H1 (cell line): ENCODE results near the gene KLHDC7A. TPM values are rescaled to one million over a fixed set of nuclear protein-coding genes. Genes with fewer than 3 reads are reported as not detected.

Experiments used
- ASH2L ChIP-seq: fragments of 200-600, 300-600 bp; sonication (generic); IDR thresholded peaks from one replicate; pipeline ENCODE4 v1.7.1; 2017; ENCODE audit warnings: low read length
- CTBP2 ChIP-seq: IDR thresholded peaks from 2 replicates; pipeline ENCODE4 v1.7.0; 2011; ENCODE audit warnings: borderline replicate concordance, mild to moderate bottlenecking, moderate library complexity, mixed read lengths, low read length; ENCODE audit not compliant: insufficient read depth, insufficient read length
- EP300 ChIP-seq, 2 experiments: IDR thresholded peaks; 1 replicate in 1 of 2; 2 replicates in 1 of 2; pipeline ENCODE4 v1.6.1; 2011 to 2012; ENCODE audit warnings: low read depth in 2 of 2, low read length in 2 of 2, mild to moderate bottlenecking in 2 of 2, borderline replicate concordance in 1 of 2, inconsistent platforms in 1 of 2, moderate library complexity in 1 of 2
- GTF2F1 ChIP-seq: IDR thresholded peaks from 2 replicates; pipeline ENCODE4 v1.6.1; 2012; ENCODE audit warnings: low read depth, low read length, improper control_type of control experiment, borderline replicate concordance
- JUN ChIP-seq: IDR thresholded peaks from 2 replicates; pipeline ENCODE4 v1.6.1; 2011; ENCODE audit warnings: low read depth, mild to moderate bottlenecking, improper control_type of control experiment, low read length
- KDM5A ChIP-seq: fragments of 200-600 bp; IDR thresholded peaks from 2 replicates; pipeline ENCODE4 v1.7.1; 2012; ENCODE audit warnings: mild to moderate bottlenecking, low read length, inconsistent platforms, mixed read lengths
- POLR2AphosphoS5 ChIP-seq: IDR thresholded peaks from 2 replicates; pipeline ENCODE4 v1.6.1; 2011; ENCODE audit warnings: low read depth, low read length
- SP1 ChIP-seq: IDR thresholded peaks from 2 replicates; pipeline ENCODE4 v1.6.1; 2011; ENCODE audit warnings: low read depth, low read length
- TAF7 ChIP-seq: optimal IDR thresholded peaks from 2 replicates; pipeline ENCODE3; 2011; ENCODE audit warnings: low read depth, mild to moderate bottlenecking, inconsistent platforms, low read length, moderate library complexity, borderline replicate concordance
- TBP ChIP-seq: IDR thresholded peaks from 2 replicates; pipeline ENCODE4 v1.6.1; 2011; ENCODE audit warnings: low read depth, low read length, improper control_type of control experiment
- TCF12 ChIP-seq: IDR thresholded peaks from 2 replicates; pipeline ENCODE4 v1.6.1; 2011; ENCODE audit warnings: low read depth, mild to moderate bottlenecking, low read length
- YY1 ChIP-seq: IDR thresholded peaks from 2 replicates; pipeline ENCODE4 v1.6.1; 2011; ENCODE audit warnings: low read depth, mild to moderate bottlenecking, low read length
- polyA plus RNA-seq, 7 experiments: library from polyadenylated mRNA; depleted of rRNA in 3 of 7; stranded (reverse) in 5 of 7; unstranded in 2 of 7; fragments of >200 nt in 5 of 7; fragments of 200-250 nt in 2 of 7; gene quantifications; 1 replicate in 5 of 7; 2 replicates in 1 of 7; 4 replicates in 1 of 7; pipeline versions ENCODE4 v1.2.1 to v1.2.3, GENCODE V29; 2011 to 2013; ENCODE audit warnings: missing spikeins in 2 of 7, mixed read lengths in 2 of 7
- total RNA-seq: library from RNA; stranded (reverse); fragmentation: NEBNext Ultra II Directional; extraction: Animal tissue kit (Norgen Biotek cat#: 25700); gene quantifications from 2 replicates; pipeline ENCODE4 v1.2.1, GENCODE V29; 2021
- TF ChIP-seq, protein P1 (sequence below): IDR thresholded peaks from 2 replicates; pipeline ENCODE4 v1.6.1; 2012; ENCODE audit warnings: low read length, inconsistent platforms
- TF ChIP-seq, protein P2 (sequence below): IDR thresholded peaks from 2 replicates; pipeline ENCODE4 v1.6.1; 2012; ENCODE audit warnings: inconsistent platforms
- TF ChIP-seq, protein P3 (sequence below): IDR thresholded peaks from 2 replicates; pipeline ENCODE4 v1.6.1; 2012; ENCODE audit warnings: inconsistent platforms

KLHDC7A gene
- total and polyA plus RNA-seq, 2 of the 8 experiments (the other 6 are each of a cell fraction or from before 2014, with no cell fraction given) = 3.9 to 18.9 TPM

DNA sequence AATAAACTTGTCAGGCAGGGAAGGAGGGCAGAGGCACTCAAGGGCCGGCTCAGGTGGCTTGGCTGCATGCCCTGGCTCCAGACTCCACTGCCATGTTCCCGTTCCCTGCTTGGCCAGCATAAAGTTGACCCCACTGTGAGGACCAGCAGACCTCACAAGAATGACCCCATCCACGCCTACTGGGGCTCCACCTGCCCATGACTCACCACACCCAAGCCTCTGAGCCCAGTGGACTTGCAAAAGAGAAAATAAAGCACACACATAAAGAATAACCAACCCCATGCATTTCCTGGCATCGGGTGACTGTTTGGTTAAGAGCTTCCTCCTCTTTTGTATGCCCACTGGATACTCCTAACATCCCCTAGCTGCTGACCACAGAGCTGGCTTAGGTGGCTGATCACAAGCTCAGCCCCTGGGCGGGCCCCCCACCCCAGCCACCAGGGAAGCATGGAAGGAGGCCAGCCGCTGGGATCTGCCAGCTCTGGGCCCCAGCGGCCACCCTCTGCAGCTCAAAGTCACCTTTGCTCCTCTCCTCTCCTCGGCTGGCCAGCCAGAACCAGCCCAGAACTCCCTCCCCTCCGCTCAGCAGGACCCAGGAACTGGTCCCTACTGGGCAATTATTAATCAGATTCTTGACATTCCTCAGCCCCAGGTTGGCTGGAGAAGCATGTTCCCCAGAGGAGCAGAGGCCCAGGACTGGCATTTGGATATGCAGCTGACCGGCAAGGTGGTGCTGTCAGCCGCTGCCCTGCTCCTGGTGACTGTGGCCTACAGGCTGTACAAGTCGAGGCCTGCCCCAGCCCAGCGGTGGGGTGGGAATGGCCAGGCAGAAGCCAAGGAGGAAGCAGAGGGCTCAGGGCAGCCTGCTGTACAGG is at the start of gene KLHDC7A (continued):
- TF ChIP-seq, protein P1, sequence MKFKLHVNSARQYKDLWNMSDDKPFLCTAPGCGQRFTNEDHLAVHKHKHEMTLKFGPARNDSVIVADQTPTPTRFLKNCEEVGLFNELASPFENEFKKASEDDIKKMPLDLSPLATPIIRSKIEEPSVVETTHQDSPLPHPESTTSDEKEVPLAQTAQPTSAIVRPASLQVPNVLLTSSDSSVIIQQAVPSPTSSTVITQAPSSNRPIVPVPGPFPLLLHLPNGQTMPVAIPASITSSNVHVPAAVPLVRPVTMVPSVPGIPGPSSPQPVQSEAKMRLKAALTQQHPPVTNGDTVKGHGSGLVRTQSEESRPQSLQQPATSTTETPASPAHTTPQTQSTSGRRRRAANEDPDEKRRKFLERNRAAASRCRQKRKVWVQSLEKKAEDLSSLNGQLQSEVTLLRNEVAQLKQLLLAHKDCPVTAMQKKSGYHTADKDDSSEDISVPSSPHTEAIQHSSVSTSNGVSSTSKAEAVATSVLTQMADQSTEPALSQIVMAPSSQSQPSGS = 0 out of 2 replicates have a peak, but pooled peaks have one; percentile 45
- no peak for TF ChIP-seq KDM5A
- peak; percentile 33 for TF ChIP-seq ASH2L
- no peak for TF ChIP-seq TCF12
- peak; percentile 95 for TF ChIP-seq CTBP2
- peak; percentile 83 for TF ChIP-seq TBP
- TF ChIP-seq, protein P2, sequence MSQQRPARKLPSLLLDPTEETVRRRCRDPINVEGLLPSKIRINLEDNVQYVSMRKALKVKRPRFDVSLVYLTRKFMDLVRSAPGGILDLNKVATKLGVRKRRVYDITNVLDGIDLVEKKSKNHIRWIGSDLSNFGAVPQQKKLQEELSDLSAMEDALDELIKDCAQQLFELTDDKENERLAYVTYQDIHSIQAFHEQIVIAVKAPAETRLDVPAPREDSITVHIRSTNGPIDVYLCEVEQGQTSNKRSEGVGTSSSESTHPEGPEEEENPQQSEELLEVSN = peak; percentile 82
- 0 out of 2 replicates have a peak, but pooled peaks have one; percentile 23 for TF ChIP-seq GTF2F1
- TF ChIP-seq POLR2AphosphoS5 = peak; percentile 85
- TF ChIP-seq YY1 = no peak; the same call in none of the 2 replicates
- 0 out of 2 replicates have a peak, but pooled peaks have one; percentile 33 for TF ChIP-seq JUN
- peak; percentile 76 for TF ChIP-seq TAF7
- TF ChIP-seq, protein P3, sequence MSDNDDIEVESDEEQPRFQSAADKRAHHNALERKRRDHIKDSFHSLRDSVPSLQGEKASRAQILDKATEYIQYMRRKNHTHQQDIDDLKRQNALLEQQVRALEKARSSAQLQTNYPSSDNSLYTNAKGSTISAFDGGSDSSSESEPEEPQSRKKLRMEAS = peak; percentile 87
- TF ChIP-seq EP300 (IDR thresholded peaks at IDR 0.05; ENCODE audit: borderline replicate concordance in 1 of 2, low read depth in 2 of 2, low read length in 2 of 2) = peak in 1 of 2 experiments; percentile 94; a peak in 2 of 3 replicates
- TF ChIP-seq SP1 = peak; percentile 76
